Right lobe of liver (tissue), 6 donors: ENCODE measurements around the gene C11orf16. TPM values are rescaled to one million over a fixed set of nuclear protein-coding genes. Genes with fewer than 3 reads are reported as not detected.
"Not testable (repeated sequence)": the region's sequence is repeated elsewhere in the genome, so short reads cannot be mapped to it uniquely, and the experiment has no call there.

ENCODE experiments used
- ATAC-seq, 4 donors: fragments of 200-7000 bp; cut with Tn5 transposase; one replicate each; pipeline ENCODE4 v1.9.1; 2020; ENCODE audit warnings: mild to moderate bottlenecking in 4 of 4, moderate library complexity in 4 of 4
- DNase-seq, 3 donors: peaks; one replicate each; pipeline ENCODE4 v3.0.0-alpha.2; 2020
- H3K27ac ChIP-seq, 3 donors: fragments of 200-600 bp; one replicate each; pipeline ENCODE4 v1.8.0; 2022
- H3K27me3 ChIP-seq, 2 donors: fragments of 200-600 bp; one replicate each; pipeline ENCODE4 v1.8.0; 2022
- H3K36me3 ChIP-seq, 4 donors: fragments of 200-600 bp; sonication (generic) in 1 of 4; one replicate each; pipeline versions ENCODE4 v1.5.1 to v1.8.0; 2017 to 2022; ENCODE audit warnings: control low read depth in 1 of 4
- H3K4me1 ChIP-seq, 4 donors: fragments of 200-600 bp; sonication (generic) in 1 of 4; one replicate each; pipeline versions ENCODE4 v1.5.1 to v1.8.0; 2017 to 2022; ENCODE audit warnings: control low read depth in 1 of 4
- H3K4me3 ChIP-seq, 3 donors: fragments of 200-600 bp; one replicate each; pipeline ENCODE4 v1.8.0; 2022
- H3K9me3 ChIP-seq, 4 donors: fragments of 200-600 bp; sonication (generic) in 1 of 4; one replicate each; pipeline versions ENCODE4 v1.5.1 to v1.8.0; 2017 to 2022; ENCODE audit warnings: control low read depth in 1 of 4
- POLR2A ChIP-seq: fragments of 450-650 bp; IDR thresholded peaks from one replicate; pipeline ENCODE4 v1.6.1; 2017; ENCODE audit warnings: antibody characterized with exemption, mild to moderate bottlenecking
- WGBS: methylation state at CpG from one replicate; pipeline ENCODE4 v1.1.6; 2018; ENCODE audit warnings: low coverage, low lambda C conversion rate; ENCODE audit not compliant: insufficient coverage; ENCODE audit errors: missing lambda C conversion rate; 5-methylcytosine and 5-hydroxymethylcytosine counted together
- intact Hi-C, 2 donors: fragments of 100-400 bp; cut with DNase I; formaldehyde crosslinking; loops; one replicate each; pipeline versions ENCODE4 v1.11.2 to v1.14.1; 2022
- total RNA-seq, 6 experiments: library from RNA; depleted of rRNA in 2 of 6; stranded (reverse); fragments of >200 nt in 2 of 6; fragmentation: NEBNext Ultra II Directional in 3 of 6; extraction: Animal tissue kit (Norgen Biotek cat#: 25700) in 3 of 6; gene quantifications; one replicate each; pipeline versions ENCODE4 v1.1.0 to v1.2.4, GENCODE V29; 2016 to 2023
- TF ChIP-seq, protein P1 (sequence below), 4 donors: fragments of 200-600 bp in 3 of 4; fragments of 450-650 bp in 1 of 4; IDR thresholded peaks; one replicate each; pipeline versions ENCODE4 v1.5.1 to v1.8.0; 2016 to 2022; ENCODE audit warnings: antibody characterized with exemption in 4 of 4, mild to moderate bottlenecking in 2 of 4
- donor health status: DM: no; HTN: yes; CAD: no.
- donor health status: DM: no; HTN: no; CAD: no.
- donor health status: DM: no; HTN: no; CAD: no.
- donor health status: DM: no; HTN: yes; CAD: no.
- donor health status: DM: no; HTN: yes; CAD: no.

C11orf16 gene
- total RNA-seq, 6 experiments from 2014 or later = not detected

DNA sequence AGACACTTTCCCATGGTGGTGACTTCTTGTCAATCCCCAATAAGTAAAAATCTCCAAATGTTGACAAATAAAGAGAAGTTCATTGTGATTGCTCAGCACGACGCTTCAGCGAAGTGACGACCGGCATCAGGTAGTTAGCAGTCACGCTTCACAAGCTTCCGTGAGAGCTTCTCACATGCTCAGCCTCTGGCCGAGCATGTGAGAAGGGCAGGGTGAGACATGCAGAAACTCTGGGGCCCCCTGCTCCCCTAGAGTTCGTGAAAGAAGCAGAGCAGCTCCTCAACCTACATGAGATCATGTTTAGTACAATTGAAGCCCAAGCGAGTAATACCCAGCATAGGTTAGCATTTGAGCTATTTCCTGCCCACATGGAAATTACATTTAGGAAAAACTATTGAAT lies 4.4 kb upstream of the C11orf16 start:
- intact Hi-C loops = no loop called here
- WGBS = 89% methylated on average over 9 of the region's 10 CpGs
- TF ChIP-seq, protein P1, sequence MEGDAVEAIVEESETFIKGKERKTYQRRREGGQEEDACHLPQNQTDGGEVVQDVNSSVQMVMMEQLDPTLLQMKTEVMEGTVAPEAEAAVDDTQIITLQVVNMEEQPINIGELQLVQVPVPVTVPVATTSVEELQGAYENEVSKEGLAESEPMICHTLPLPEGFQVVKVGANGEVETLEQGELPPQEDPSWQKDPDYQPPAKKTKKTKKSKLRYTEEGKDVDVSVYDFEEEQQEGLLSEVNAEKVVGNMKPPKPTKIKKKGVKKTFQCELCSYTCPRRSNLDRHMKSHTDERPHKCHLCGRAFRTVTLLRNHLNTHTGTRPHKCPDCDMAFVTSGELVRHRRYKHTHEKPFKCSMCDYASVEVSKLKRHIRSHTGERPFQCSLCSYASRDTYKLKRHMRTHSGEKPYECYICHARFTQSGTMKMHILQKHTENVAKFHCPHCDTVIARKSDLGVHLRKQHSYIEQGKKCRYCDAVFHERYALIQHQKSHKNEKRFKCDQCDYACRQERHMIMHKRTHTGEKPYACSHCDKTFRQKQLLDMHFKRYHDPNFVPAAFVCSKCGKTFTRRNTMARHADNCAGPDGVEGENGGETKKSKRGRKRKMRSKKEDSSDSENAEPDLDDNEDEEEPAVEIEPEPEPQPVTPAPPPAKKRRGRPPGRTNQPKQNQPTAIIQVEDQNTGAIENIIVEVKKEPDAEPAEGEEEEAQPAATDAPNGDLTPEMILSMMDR (IDR thresholded peaks at IDR 0.05) = no peak
- TF ChIP-seq POLR2A = no peak
- H3K27me3 ChIP-seq = no peaks in the 10 kb centered on the region
- no peaks in the 10 kb centered on the region for H3K36me3 ChIP-seq
- no peaks in the 10 kb centered on the region for H3K4me1 ChIP-seq
- H3K4me3 ChIP-seq = no peak overlapping the region
- no peak for ATAC-seq
- H3K27ac ChIP-seq = no peak overlapping the region
- no peak for DNase-seq
- no peaks in the 10 kb centered on the region for H3K9me3 ChIP-seq

DNA sequence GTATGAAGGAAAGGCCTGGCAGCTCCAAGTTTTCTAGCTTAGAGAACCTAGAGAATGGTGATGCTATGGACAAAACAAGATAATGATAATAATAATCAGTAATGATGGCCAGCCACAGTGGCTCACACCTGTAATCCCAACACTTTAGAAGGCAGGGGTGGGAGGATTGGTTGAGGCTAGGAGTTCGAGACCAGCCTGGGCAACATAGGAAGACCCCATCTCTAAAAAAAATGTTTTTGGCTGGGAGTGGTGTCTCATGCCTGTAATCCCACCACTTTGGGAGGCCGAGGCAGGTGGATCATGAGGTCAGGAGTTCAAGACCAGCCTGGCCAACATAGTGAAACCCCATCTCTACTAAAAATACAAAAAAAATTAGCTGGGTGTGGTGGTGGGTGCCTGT lies 3.0 kb upstream of the C11orf16 start:
- intact Hi-C loops, H3K4me1 ChIP-seq, H3K27me3 ChIP-seq, ATAC-seq, H3K27ac ChIP-seq, H3K4me3 ChIP-seq, H3K9me3 ChIP-seq, H3K36me3 ChIP-seq, DNase-seq: not testable (repeated sequence)
- WGBS = 100% methylated on average over 1 of the region's 2 CpGs

DNA sequence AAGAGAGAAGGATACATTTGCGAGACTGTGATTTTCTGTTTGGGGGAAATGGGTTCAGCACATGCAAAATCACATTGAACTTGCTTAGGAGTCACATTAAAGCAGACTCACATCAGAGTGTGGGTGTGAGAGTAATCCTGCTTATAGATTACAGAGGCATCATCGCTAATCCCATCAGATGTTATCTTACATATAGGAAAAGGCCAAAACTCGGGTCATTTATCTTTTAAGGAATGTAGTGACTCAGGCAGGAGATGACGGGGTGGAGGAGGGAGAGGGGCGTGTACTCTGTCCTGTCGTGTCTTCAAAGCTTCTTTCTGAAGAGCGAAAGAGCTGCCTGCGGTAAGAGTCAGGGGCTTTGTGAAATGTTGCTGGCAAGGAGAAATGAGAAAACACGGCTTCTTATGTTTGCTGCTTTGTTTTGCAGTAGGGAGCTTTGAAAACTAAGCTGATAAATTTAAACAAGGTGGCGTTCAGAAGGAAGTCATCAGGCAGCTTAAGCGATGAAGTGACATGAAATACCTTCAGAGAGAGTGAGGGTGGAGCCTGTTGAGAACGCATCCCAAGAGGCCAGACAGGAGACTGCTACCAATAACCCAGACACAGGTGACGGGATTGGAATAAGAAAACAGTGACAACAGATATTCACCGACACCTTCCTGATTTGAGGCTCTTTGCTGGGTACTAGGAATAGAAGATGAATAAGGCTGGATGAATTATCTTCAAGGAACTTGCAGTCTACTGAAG lies 2.2 kb upstream of the C11orf16 start:
- no peak for ATAC-seq
- DNase-seq = no peak
- intact Hi-C loops = no loop called here
- no peak for TF ChIP-seq POLR2A
- TF ChIP-seq, protein P1 (IDR thresholded peaks at IDR 0.05) = no peak
- Histone ChIP-seq H3K27ac (no peak overlapping the region), H3K4me3 (no peak overlapping the region), H3K36me3 (no peaks in the 10 kb centered on the region), H3K4me1 (no peaks in the 10 kb centered on the region), H3K9me3 (no peaks in the 10 kb centered on the region), H3K27me3 (no peaks in the 10 kb centered on the region)
- 78% methylated on average over 14 of the region's 14 CpGs for WGBS

DNA sequence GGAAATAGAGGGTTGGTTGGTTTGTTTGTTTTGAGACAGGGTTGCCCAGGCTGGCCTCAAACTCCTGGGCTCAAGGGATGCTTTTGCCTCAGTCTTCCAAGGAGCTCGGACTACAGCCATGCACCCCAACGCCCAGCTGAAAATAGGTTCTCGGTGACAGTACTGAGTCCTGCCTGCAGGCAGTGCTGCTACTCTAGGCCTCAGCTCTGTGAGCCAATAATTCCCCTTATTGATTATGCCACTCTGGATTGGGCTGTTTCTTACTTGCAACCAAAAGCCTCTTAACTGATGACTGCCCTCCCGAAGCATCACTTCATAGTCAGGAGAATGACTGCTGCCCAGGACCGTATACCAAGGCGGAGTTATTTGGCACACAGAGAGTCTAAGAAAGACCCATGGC lies 1.2 kb upstream of the C11orf16 start:
- DNase-seq (no peak), ATAC-seq (no peak)
- Histone ChIP-seq H3K4me1 (no peaks in the 10 kb centered on the region), H3K4me3 (no peak overlapping the region), H3K27ac (no peak overlapping the region), H3K27me3 (no peaks in the 10 kb centered on the region), H3K9me3 (no peaks in the 10 kb centered on the region), H3K36me3 (no peaks in the 10 kb centered on the region)
- TF ChIP-seq, protein P1 (IDR thresholded peaks at IDR 0.05) = no peak
- no peak for TF ChIP-seq POLR2A
- intact Hi-C loops = no loop called here
- no CpG with 5 or more reads among the region's 6 CpGs for WGBS

DNA sequence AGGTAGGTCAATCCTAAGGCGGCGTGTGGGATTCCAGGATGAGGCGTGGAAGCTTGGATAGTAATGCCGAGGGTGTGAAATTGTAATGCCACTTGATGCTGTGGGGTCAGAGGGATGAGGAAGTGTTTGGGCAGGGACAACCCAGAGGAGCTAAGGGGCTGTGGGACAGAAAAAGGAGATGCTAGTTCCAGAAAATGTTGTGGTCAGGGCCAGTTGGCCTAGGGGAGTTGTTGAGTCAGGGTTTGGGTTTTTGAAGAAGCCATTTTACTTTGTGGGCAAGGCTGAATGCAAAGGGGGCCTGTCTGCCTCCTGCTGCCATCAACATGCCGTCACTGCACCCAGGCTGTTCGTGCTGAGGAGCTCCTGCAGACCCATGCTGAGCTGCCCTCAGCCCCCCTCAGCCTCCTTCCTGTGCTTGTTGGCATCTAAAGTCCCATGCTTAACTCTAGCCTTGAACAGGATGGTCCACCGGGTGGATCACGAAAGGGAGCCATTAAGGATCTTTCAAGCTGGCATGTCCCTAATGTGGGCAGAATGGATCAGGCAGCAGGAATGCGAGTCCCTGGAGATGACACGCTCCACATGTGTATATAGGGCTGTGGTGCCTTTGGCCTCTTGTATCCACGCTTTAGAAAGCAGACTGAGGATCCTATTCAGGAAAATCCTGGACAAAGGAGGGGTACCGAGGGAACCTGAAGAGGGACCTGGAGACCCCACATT lies 2.1 kb downstream of the C11orf16 start:
- Histone ChIP-seq H3K4me1 (no peaks in the 10 kb centered on the region), H3K9me3 (no peaks in the 10 kb centered on the region), H3K36me3 (no peaks in the 10 kb centered on the region), H3K27ac (no peak overlapping the region), H3K27me3 (no peaks in the 10 kb centered on the region), H3K4me3 (no peak overlapping the region)
- DNase-seq (no peak), ATAC-seq (no peak)
- no peak for TF ChIP-seq POLR2A
- TF ChIP-seq, protein P1 (IDR thresholded peaks at IDR 0.05) = no peak
- intact Hi-C loops = no loop called here
- 94% methylated on average over 6 of the region's 12 CpGs for WGBS
